ENCODE data around the gene SLCO3A1.

- TF ChIP-seq CTCF (IDR thresholded peaks at IDR 0.05; ENCODE audit: low read depth, low read length), result no peak
- TF ChIP-seq EZH2phosphoT487 (IDR thresholded peaks at IDR 0.05; ENCODE audit: low read depth), result no peak
These were observed 34.4 kb downstream of the SLCO3A1 start for GRCh38 chr15:91887921-91888373.
